ENCODE results near the gene GAS6.

The GAS6 gene

GRCh38 chr13:113817860-113818691 is 45.8 kb downstream of the GAS6 start:
- no peak for DNase-seq

GRCh38 chr13:113816946-113817859 is 46.7 kb downstream of the GAS6 start:
- peak; percentile 93 for DNase-seq

- peak; percentile 16 for DNase-seq
These were observed 47.5 kb downstream of the GAS6 start for GRCh38 chr13:113816254-113816929.

GRCh38 chr13:113815151-113816058 is 48.5 kb downstream of the GAS6 start:
- DNase-seq, result peak; percentile 53

GRCh38 chr13:113814435-113814821 is 49.4 kb downstream of the GAS6 start:
- no peak for DNase-seq

GRCh38 chr13:113813749-113814434 is 50.0 kb downstream of the GAS6 start:
- DNase-seq, result no peak

- DNase-seq, result no peak
These were observed 50.7 kb downstream of the GAS6 start for GRCh38 chr13:113813070-113813748.

- DNase-seq, result no peak
These were observed 51.5 kb downstream of the GAS6 start for GRCh38 chr13:113812178-113813040.

GRCh38 chr13:113811081-113811928 is 52.6 kb downstream of the GAS6 start:
- no peak for DNase-seq

GRCh38 chr13:113810640-113811039 is 53.2 kb downstream of the GAS6 start:
- no peak for DNase-seq

GRCh38 chr13:113809934-113810333 is 53.9 kb downstream of the GAS6 start:
- no peak for DNase-seq

- no peak for DNase-seq
These were observed 55.6 kb downstream of the GAS6 start for GRCh38 chr13:113808058-113808834.

- DNase-seq, result no peak
These were observed 57.4 kb downstream of the GAS6 start for GRCh38 chr13:113806526-113806925.

- no peak for DNase-seq
These were observed 57.8 kb downstream of the GAS6 start for GRCh38 chr13:113806104-113806471.

- DNase-seq, result no peak
These were observed 58.3 kb downstream of the GAS6 start for GRCh38 chr13:113805431-113806103.

GRCh38 chr13:113804703-113805430 is 59.0 kb downstream of the GAS6 start:
- no peak for DNase-seq

All from stimulated activated CD4-positive, alpha-beta T cell treated with anti-CD3 and anti-CD28 coated beads, Interleukin-15, amount 100 ng/mL, for 24 hours (primary cell).